Neural cell (in vitro differentiated cells): ENCODE data around the gene ZYG11A. TPM values are rescaled to one million over a fixed set of nuclear protein-coding genes. Genes with fewer than 3 reads are reported as not detected.

Experiments
- H2AFZ ChIP-seq: fragments of 200-600, 300-800 bp; sonication (generic), shearing (Covaris generic); 2 replicates; pipeline ENCODE4 v1.6.0; 2014; ENCODE audit warnings: low read depth, mild to moderate bottlenecking, antibody characterized with exemption, low read length, moderate library complexity
- H3F3A ChIP-seq: fragments of 200-600 bp; shearing (Covaris generic); 2 replicates; pipeline ENCODE4 v1.6.1; 2016; ENCODE audit warnings: mild to moderate bottlenecking, moderate library complexity, mixed read lengths, antibody characterized with exemption, low read length; ENCODE audit not compliant: insufficient read depth, poor library complexity, severe bottlenecking
- H3K27ac ChIP-seq: fragments of 200-600, 300-800 bp; sonication (generic), shearing (Covaris generic); 2 replicates; pipeline ENCODE4 v1.5.1; 2014; ENCODE audit warnings: mild to moderate bottlenecking, low read length, moderate library complexity
- H3K27me3 ChIP-seq: fragments of 300-800, 200-600 bp; sonication (generic), shearing (Covaris generic); 2 replicates; pipeline ENCODE4 v1.6.0; 2014; ENCODE audit warnings: mild to moderate bottlenecking, low read depth, low read length, moderate library complexity; ENCODE audit not compliant: insufficient read depth
- H3K36me3 ChIP-seq: fragments of 300-800, 200-600 bp; sonication (generic), shearing (Covaris generic); 2 replicates; pipeline ENCODE4 v1.5.1; 2014; ENCODE audit warnings: mild to moderate bottlenecking, antibody characterized with exemption, low read length, moderate library complexity; ENCODE audit not compliant: insufficient read depth
- H3K4me2 ChIP-seq: fragments of 300-800, 200-600 bp; sonication (generic), shearing (Covaris generic); 2 replicates; pipeline ENCODE4 v1.6.0; 2014; ENCODE audit warnings: mild to moderate bottlenecking, low read length
- H3K4me3 ChIP-seq: fragments of 300-800, 200-600 bp; sonication (generic), shearing (Covaris generic); 2 replicates; pipeline ENCODE4 v1.5.1; 2014; ENCODE audit warnings: mild to moderate bottlenecking, low read length, moderate library complexity
- H3K79me2 ChIP-seq: fragments of 200-600 bp; shearing (Covaris generic); replicated peaks from 2 replicates; pipeline ENCODE4 v1.6.0; 2014; ENCODE audit warnings: mild to moderate bottlenecking, low read length, moderate library complexity; ENCODE audit not compliant: insufficient read depth
- H3K9ac ChIP-seq: fragments of 300-800, 200-600 bp; sonication (generic), shearing (Covaris generic); 2 replicates; pipeline ENCODE4 v1.6.1; 2016; ENCODE audit warnings: mild to moderate bottlenecking, low read length, mixed read lengths
- H3K9me2 ChIP-seq: fragments of 200-600 bp; shearing (Covaris generic); 2 replicates; pipeline ENCODE4 v1.6.1; 2016; ENCODE audit warnings: mild to moderate bottlenecking, low read length, mixed read lengths; ENCODE audit not compliant: insufficient read depth
- H3K9me3 ChIP-seq: fragments of 200-600, 300-800 bp; sonication (generic), shearing (Covaris generic); 2 replicates; pipeline ENCODE4 v1.6.1; 2016; ENCODE audit warnings: mild to moderate bottlenecking, mixed run types, low read length, moderate library complexity, mixed read lengths
- H4K20me1 ChIP-seq: fragments of 200-600 bp; shearing (Covaris generic); 2 replicates; pipeline ENCODE4 v1.6.1; 2016; ENCODE audit warnings: mild to moderate bottlenecking, mixed run types; ENCODE audit not compliant: insufficient read depth
- EP300 ChIP-seq: fragments of 450-650 bp; conservative IDR thresholded peaks from 2 replicates; pipeline ENCODE4 v1.6.1; 2014; ENCODE audit warnings: antibody characterized with exemption, mild to moderate bottlenecking, moderate library complexity; ENCODE audit not compliant: poor library complexity, severe bottlenecking
- EZH2 ChIP-seq: fragments of 200-600, 300-800 bp; shearing (Covaris generic), sonication (generic); IDR thresholded peaks from 2 replicates; pipeline ENCODE4 v1.6.1; 2014; ENCODE audit warnings: antibody characterized with exemption, low read length, borderline replicate concordance, mild to moderate bottlenecking; ENCODE audit not compliant: insufficient read depth, poor library complexity, severe bottlenecking
- MXI1 ChIP-seq: fragments of 450-650 bp; conservative IDR thresholded peaks from 2 replicates; pipeline ENCODE4 v1.6.1; 2014; ENCODE audit warnings: antibody characterized with exemption, mild to moderate bottlenecking; ENCODE audit not compliant: poor library complexity, severe bottlenecking
- POLR2AphosphoS5 ChIP-seq: IDR thresholded peaks from 2 replicates; pipeline ENCODE4 v1.6.1; 2012
- RAD21 ChIP-seq: fragments of 450-650 bp; conservative IDR thresholded peaks from 2 replicates; pipeline ENCODE4 v1.6.1; 2014; ENCODE audit warnings: antibody characterized with exemption, mild to moderate bottlenecking, moderate library complexity
- SMC3 ChIP-seq: fragments of 450-650 bp; conservative IDR thresholded peaks from 2 replicates; pipeline ENCODE4 v1.6.1; 2014; ENCODE audit warnings: antibody characterized with exemption, mild to moderate bottlenecking, moderate library complexity; ENCODE audit not compliant: poor library complexity
- TAF1 ChIP-seq: IDR thresholded peaks from 2 replicates; pipeline ENCODE4 v1.6.1; 2012; ENCODE audit warnings: low read depth
- polyA plus RNA-seq: library from polyadenylated mRNA; depleted of rRNA; stranded (reverse); fragments of >200 nt; gene quantifications from 2 replicates; pipeline ENCODE4 v1.2.3, GENCODE V29; 2014
- TF ChIP-seq, protein P1 (sequence below): IDR thresholded peaks from 2 replicates; pipeline ENCODE4 v1.6.1; 2012; ENCODE audit warnings: borderline replicate concordance
- TF ChIP-seq, protein P2 (sequence below): fragments of 450-650 bp; IDR thresholded peaks from 2 replicates; pipeline ENCODE4 v1.5.1; 2014; ENCODE audit warnings: antibody characterized with exemption, mild to moderate bottlenecking, moderate library complexity; ENCODE audit not compliant: poor library complexity, severe bottlenecking

The ZYG11A gene
- polyA plus RNA-seq, 1 donor from 2014 or later = 0.40 TPM

DNA sequence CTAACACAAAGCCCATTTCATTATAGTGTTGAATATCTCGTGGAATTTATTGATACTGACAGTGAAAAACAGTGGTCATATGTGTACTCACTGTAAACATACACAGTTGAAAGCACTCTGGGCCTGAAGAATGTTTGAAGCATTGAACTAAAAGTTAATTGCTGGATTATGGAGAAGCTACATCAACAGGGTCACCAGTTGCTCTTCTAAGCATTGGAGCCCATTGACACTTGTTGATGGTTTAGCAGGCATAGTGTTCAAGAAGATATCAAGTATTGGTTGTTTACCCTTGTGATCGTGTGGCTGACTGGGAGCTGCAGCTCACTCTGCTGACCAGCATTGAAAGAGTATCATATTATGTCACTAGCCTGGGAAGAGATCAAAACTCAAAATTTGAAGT, 10.3 kb downstream of the ZYG11A start:
- Histone ChIP-seq H4K20me1 (no peaks in the 10 kb centered on the region), H3K9ac (no peak overlapping the region), H3K79me2 (no peaks in the 10 kb centered on the region)

DNA sequence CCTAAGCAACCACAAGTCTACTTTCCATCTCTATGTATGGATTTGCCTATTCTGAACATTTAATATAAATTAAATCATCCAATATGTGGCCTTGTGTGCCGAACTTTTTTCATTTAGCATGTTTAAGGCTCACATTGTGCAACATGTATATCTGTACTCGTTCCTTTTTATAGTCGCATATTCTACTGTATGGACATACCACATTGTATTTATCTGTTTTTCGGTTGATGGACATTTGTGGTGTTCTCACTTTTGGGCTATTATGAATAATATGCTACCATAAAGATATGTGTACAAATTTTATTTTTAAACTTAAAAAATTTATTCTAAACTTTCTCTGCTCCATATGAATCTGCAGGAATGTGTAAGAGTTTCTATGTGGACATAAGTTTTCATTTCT, 13.0 kb downstream of the ZYG11A start:
- TF ChIP-seq EP300 = no peak
- TF ChIP-seq SMC3 = no peak
- TF ChIP-seq, protein P1, sequence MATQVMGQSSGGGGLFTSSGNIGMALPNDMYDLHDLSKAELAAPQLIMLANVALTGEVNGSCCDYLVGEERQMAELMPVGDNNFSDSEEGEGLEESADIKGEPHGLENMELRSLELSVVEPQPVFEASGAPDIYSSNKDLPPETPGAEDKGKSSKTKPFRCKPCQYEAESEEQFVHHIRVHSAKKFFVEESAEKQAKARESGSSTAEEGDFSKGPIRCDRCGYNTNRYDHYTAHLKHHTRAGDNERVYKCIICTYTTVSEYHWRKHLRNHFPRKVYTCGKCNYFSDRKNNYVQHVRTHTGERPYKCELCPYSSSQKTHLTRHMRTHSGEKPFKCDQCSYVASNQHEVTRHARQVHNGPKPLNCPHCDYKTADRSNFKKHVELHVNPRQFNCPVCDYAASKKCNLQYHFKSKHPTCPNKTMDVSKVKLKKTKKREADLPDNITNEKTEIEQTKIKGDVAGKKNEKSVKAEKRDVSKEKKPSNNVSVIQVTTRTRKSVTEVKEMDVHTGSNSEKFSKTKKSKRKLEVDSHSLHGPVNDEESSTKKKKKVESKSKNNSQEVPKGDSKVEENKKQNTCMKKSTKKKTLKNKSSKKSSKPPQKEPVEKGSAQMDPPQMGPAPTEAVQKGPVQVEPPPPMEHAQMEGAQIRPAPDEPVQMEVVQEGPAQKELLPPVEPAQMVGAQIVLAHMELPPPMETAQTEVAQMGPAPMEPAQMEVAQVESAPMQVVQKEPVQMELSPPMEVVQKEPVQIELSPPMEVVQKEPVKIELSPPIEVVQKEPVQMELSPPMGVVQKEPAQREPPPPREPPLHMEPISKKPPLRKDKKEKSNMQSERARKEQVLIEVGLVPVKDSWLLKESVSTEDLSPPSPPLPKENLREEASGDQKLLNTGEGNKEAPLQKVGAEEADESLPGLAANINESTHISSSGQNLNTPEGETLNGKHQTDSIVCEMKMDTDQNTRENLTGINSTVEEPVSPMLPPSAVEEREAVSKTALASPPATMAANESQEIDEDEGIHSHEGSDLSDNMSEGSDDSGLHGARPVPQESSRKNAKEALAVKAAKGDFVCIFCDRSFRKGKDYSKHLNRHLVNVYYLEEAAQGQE = no peak
- TF ChIP-seq TAF1 = no peak
- TF ChIP-seq POLR2AphosphoS5 = no peak
- no peak for TF ChIP-seq EZH2
- TF ChIP-seq, protein P2, sequence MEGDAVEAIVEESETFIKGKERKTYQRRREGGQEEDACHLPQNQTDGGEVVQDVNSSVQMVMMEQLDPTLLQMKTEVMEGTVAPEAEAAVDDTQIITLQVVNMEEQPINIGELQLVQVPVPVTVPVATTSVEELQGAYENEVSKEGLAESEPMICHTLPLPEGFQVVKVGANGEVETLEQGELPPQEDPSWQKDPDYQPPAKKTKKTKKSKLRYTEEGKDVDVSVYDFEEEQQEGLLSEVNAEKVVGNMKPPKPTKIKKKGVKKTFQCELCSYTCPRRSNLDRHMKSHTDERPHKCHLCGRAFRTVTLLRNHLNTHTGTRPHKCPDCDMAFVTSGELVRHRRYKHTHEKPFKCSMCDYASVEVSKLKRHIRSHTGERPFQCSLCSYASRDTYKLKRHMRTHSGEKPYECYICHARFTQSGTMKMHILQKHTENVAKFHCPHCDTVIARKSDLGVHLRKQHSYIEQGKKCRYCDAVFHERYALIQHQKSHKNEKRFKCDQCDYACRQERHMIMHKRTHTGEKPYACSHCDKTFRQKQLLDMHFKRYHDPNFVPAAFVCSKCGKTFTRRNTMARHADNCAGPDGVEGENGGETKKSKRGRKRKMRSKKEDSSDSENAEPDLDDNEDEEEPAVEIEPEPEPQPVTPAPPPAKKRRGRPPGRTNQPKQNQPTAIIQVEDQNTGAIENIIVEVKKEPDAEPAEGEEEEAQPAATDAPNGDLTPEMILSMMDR = no peak
- no peak for TF ChIP-seq MXI1
- TF ChIP-seq RAD21 = no peak
- no peaks in the 10 kb centered on the region for H3K27me3 ChIP-seq
- H3K36me3 ChIP-seq = no peaks in the 10 kb centered on the region
- H2AFZ ChIP-seq = no peak overlapping the region
- H3F3A ChIP-seq = no peaks in the 10 kb centered on the region
- no peak overlapping the region for H3K9ac ChIP-seq
- no peak overlapping the region for H3K4me2 ChIP-seq
- no peak overlapping the region for H3K27ac ChIP-seq
- no peaks in the 10 kb centered on the region for H3K79me2 ChIP-seq
- H3K4me3 ChIP-seq = no peak overlapping the region
- no peaks in the 10 kb centered on the region for H4K20me1 ChIP-seq
- H3K9me2 ChIP-seq = no peaks in the 10 kb centered on the region
- no peaks in the 10 kb centered on the region for H3K9me3 ChIP-seq

More for the DNA sequence above, 10.3 kb downstream of the ZYG11A start:
- no peaks in the 10 kb centered on the region for H3K27me3 ChIP-seq
- no peaks in the 10 kb centered on the region for H3K9me3 ChIP-seq
- no peak overlapping the region for H2AFZ ChIP-seq
- H3K4me3 ChIP-seq = no peak overlapping the region
- TF ChIP-seq TAF1 = no peak
- TF ChIP-seq EZH2 = no peak
- TF ChIP-seq SMC3 = no peak
- no peak for TF ChIP-seq POLR2AphosphoS5
- no peak for TF ChIP-seq MXI1
- TF ChIP-seq, protein P2 = no peak
- TF ChIP-seq, protein P1 = no peak
- TF ChIP-seq EP300 = no peak
- TF ChIP-seq RAD21 = no peak
- no peak overlapping the region for H3K4me2 ChIP-seq
- no peaks in the 10 kb centered on the region for H3K9me2 ChIP-seq
- no peaks in the 10 kb centered on the region for H3K36me3 ChIP-seq
- no peaks in the 10 kb centered on the region for H3F3A ChIP-seq
- H3K27ac ChIP-seq = no peak overlapping the region
